Activated CD4-positive, alpha-beta T cell treated with anti-CD3 and anti-CD28 coated beads, Interleukin-10, Interleukin-2, amounts not matched to agents 100 ng/mL and 50 ng/mL, durations not matched to agents 16 hours and 8 hours (primary cell): ENCODE measurements around the gene HTR5A.

Source experiments
- DNase-seq: peaks from one replicate; pipeline ENCODE4 v3.0.0-alpha.2; 2020

The HTR5A gene

DNA sequence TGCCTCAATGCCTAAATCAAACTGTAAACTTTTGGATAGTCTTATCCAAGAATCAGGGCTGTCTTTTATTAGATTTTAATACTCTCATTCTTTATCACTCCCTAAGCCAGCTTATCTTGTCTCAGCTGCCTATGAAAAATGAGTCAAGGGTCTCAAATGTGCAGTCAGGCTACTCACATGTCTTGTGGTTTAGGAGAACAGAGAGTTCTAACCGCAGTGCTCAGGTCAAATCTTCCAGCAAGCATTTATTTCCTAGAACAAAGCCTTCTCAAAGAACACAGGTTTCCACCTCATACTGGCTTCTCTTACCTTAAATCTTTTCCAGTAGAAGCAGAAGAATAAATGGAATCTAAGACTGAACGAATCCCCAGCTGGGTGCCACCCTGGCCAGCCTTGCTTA lies 23.5 kb downstream of the HTR5A start:
- peak; percentile 9 for DNase-seq

DNA sequence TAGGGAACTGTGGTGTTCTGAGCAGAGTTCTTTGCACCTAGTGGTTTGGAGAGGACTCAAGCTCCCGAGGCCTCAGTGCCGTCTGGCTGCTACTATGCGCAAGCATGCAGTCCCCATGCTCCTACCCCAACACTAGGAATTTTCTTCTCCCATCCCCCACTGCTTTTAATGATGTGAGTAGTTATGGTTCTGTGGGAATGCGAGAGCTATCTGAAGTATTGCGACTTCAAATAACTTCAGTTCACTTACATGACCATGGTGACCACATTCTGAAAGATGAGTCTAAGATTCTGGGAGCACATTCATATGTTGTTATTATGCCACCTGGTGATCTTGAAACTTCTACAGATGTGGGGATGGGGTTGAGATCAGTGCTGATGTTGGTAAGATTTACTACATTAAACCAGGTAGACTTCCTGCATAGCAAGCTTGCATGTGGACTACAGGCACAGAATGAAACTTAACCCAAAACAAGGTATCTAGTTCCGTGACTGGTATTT lies 24.6 kb downstream of the HTR5A start:
- no peak for DNase-seq

- no peak for DNase-seq
Observed at GRCh38 chr7:155097338-155097737, 27.2 kb downstream of the HTR5A start.

GRCh38 chr7:155103839-155104238 lies 33.7 kb downstream of the HTR5A start:
- DNase-seq, result no peak

- no peak for DNase-seq
Observed at GRCh38 chr7:155104913-155105312, 34.8 kb downstream of the HTR5A start.

- DNase-seq, result no peak
Observed at GRCh38 chr7:155106356-155106755, 36.2 kb downstream of the HTR5A start.

DNA sequence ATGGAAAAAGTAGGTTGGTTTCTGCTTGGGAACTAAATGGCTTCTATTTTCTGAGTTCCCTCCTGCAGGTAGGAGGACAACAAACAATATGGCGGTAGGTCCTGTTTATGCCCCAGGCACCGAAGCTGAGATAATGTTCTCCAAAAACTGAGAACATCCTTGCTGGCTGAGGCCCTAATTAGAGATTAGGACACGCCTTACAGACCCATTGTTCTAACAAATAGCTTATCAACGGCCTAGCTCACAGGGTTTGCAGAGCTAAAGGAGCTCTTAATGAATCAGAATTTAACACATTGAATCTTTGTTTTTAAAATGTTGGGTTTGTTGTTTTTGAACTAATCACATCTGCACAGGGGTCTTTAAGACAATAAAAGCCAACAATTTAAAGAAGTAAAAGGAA lies 37.0 kb downstream of the HTR5A start:
- no peak for DNase-seq

DNA sequence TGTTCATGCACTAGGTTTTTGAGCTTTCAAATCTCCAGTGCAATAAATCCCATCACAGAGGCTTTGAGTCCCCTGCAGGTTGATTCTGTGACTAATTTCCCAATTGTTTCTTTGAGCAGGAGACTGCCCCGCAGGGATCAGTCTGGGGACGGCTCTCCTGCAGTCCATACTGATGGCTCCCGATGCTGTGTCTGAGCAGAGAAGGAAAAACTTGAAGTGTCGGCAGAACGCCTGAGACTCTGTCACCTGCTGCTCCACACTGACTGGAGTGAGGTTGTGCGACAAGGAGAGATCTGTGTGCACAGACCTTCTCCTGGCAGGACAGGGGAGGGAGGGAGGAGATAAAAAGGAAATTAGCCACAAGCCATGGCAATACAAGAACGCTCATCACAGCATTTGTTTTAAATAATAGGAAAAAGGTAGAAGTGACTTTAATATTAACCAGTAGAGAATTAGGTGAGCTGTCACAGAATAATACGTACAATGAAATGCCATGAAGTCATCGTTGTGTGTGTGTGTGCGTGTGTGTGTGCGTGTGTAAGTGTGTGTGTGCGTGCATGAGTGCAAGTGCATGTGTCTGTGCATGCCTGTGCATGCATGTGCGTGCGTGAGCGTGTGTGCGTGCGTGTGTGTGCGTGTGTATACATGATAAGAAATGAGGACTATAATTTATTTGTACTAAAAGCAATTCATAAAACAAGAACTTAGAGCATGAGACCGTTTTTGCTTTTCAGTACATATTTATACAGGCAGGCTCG lies 38.2 kb downstream of the HTR5A start:
- DNase-seq, result no peak

DNA sequence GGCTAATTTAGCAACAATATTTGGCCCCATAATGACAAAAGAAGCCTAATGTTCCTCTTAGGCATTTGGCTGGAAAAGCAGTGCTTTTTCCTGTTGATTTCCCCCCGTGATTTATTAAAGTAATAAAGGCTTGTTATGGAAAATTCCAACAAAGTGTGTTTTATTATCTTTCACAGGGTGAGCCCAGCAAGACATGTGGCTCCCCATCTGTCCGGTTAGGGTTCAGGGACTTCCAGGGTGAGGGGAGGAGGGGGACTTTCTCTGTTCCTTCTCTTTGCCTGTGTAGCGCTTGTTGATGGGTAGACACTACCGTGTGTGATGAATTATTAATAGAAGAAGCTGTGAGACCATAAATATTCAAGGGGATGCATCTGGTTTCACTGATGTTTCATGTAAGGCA lies 39.0 kb downstream of the HTR5A start:
- no peak for DNase-seq

- no peak for DNase-seq
Observed at GRCh38 chr7:155115288-155115687, 45.2 kb downstream of the HTR5A start.

GRCh38 chr7:155119801-155120382 lies 49.8 kb downstream of the HTR5A start:
- no peak for DNase-seq

DNA sequence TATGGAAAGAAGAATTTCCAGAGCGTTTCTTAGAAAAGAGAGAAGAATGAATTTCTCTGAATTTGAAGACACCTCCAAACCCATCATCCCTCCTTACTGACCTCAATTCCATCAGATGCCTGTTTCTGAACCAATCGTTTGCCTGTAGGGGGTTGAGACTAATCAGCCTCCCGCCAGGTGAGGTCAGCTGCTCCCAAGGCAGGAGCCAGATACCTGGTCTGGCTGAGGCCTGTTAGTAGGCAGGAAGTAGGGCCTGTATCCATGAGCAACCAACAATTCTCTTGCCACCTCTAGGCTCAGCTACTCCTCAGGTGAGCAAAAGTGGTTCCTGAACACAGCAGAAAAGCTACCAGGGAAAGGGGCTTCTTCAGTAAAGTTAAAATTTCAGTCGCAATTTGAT lies 50.3 kb downstream of the HTR5A start:
- DNase-seq, result no peak

- no peak for DNase-seq
Observed at GRCh38 chr7:155122831-155123230, 52.7 kb downstream of the HTR5A start.

DNA sequence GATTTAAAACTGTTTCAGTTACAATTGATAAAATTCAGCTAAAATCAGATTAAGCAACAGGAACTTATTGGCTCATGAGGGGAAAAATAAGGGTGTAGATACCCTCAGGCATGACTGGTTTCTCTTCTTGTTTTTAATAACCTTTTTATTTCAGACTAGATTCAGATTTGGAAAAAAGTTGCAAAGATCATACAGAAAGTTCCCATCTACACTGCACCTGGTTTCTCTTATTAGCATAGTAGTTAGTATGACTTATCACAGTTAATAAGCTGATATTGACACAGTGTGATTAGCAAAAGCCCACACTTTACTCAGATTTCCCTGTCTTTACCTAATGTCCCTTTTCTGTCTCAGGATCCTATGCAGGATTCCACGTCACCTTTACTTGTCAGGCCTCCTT lies 53.3 kb downstream of the HTR5A start:
- DNase-seq, result no peak

DNA sequence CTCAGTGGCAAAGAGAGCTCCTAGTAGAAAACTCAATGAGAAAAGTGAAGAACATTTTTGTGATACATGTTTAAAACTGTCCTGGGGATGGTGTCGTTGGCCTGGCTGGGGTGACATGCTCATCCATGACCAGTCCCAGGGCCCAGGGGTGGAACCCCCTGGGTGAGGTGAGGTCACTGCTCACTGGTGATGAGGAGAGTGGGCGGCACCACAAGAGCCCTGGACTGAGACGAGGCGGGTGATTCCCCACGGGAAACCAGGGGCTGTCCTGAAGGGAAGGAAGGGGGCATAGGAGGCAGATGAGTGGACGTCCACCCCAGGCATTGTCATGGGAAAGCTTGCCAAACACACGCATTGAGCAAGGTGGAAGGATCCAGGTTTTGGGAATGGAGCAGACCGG lies 54.6 kb downstream of the HTR5A start:
- DNase-seq, result no peak

DNA sequence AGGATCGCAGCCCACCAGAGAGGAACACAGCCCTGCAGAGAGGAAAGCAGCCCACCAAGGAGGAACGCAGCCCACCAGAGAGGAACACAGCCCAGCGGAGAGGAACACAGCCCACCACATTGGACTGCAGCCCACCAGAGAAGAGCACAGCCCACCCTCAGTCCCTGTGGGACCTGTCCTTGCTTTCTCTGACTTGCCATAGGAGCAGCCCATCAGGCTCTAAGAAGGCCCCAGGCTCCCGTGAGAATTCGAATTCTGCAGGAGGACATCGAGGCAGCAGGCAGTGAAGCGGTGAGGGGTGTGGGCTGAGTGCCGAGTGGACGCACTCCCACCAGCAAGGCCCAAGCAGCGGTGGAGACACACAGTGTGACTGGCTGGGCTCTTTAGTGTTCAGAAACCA lies 59.1 kb downstream of the HTR5A start:
- no peak for DNase-seq

DNA sequence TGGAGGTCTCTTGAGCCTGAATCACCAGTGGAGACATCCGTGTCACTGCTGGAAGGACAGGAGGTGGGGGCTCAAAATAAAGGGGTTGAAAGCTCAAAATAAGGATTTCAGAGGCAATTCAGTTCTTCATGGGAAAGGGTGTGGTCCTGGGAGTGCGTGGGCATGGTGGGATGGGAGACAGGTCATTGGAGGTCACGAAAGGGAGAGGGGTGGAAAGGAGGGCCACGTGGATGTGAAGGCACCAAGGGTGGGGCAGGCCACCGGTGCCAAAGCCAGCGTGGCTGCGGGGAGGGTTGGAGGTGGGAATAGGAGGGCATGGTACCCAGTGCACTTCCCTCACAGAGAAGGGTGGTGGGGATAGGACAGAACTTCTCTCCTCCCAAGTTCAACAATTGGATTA lies 59.7 kb downstream of the HTR5A start:
- no peak for DNase-seq

DNA sequence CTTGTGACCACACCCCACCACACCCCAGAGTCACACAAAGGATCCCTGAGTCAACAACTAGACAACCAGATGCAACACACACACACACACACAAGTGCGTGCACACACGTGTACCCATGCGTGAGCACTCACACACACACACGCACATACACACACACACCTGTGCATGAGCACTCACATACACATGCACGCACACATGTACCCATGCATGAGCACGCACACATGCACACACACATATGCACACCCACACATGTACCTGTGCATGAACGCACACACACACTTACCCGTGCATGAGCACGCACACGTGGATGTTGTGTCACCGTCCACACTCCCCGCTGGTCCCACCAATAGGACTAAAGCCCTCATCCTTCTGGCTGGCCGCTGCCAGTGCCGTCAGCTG lies 60.4 kb downstream of the HTR5A start:
- no peak for DNase-seq

DNA sequence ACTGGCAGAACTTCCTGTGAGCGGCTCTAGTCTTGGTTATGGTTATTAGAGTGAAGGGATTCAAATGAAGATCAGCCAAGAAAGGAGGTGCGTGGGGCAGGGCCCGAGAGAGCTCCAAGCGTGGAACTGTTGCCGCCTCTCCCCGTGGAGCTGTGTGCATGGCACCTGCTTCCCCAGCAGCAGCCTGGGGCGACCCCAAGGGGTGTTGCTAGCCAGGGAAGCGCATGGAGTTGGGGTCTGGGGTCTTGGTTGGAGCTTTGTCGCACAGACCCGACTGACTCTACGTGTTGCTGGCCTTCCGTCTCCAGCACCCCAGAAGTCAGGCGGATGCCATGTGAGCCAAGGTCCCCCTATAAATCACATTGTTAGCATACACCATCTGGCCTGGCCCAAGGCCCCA lies 61.0 kb downstream of the HTR5A start:
- DNase-seq, result no peak

DNA sequence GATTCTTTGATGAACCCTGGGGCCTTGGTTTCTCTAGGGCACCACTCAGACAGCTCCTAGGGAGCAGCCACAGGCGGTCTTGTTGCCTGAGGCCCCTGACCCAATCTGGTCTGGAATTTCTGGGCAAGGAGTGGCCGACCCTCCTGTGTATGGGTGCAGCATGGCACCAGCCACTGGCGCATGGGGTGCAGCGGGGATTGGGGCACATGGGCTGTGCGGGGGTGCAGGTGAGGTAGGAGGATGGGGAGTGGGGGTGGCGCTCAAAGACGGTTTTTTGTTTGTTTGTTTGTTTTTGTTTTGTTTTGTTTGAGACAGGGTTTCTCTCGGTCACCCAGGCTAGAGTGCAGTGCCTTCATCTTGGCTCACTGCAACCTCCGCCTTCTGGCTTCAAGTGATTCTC lies 62.3 kb downstream of the HTR5A start:
- DNase-seq, result no peak

DNA sequence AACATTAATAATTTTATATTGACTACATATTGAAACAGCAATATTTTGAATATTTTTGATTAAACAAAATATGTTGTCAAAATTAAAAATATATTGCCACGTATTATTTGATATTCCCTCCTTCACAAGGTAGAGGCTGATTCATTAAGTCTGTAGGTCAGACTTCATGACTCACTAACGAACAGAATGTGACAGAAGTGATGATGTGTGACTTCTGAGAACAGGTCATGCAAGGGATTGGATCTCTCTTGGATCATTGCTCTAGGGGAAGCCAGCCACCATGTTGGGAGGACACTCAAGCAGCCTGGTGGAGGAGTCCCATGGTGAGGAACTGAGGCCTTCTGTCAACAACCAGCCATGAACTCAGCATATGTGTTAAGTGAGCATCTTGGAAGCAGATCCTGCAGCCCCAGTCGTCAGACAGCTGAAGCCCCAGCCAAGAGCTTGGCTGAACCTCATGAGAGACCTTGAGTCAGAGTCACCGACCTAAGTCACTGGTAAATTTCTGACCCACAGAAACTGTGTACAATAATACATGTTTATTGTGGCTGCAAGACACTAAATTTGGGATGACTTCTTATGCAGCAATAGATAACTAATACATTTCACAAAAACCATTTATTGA lies 66.6 kb downstream of the HTR5A start:
- no peak for DNase-seq
